ENCODE measurements around the gene ITGAX.
A peak's percentile ranks its signal among the peaks of the same experiment; 100 is the strongest.
"Not testable (repeated sequence)": the region's sequence is repeated elsewhere in the genome, so short reads cannot be mapped to it uniquely, and the experiment has no call there.

The ITGAX gene

DNA sequence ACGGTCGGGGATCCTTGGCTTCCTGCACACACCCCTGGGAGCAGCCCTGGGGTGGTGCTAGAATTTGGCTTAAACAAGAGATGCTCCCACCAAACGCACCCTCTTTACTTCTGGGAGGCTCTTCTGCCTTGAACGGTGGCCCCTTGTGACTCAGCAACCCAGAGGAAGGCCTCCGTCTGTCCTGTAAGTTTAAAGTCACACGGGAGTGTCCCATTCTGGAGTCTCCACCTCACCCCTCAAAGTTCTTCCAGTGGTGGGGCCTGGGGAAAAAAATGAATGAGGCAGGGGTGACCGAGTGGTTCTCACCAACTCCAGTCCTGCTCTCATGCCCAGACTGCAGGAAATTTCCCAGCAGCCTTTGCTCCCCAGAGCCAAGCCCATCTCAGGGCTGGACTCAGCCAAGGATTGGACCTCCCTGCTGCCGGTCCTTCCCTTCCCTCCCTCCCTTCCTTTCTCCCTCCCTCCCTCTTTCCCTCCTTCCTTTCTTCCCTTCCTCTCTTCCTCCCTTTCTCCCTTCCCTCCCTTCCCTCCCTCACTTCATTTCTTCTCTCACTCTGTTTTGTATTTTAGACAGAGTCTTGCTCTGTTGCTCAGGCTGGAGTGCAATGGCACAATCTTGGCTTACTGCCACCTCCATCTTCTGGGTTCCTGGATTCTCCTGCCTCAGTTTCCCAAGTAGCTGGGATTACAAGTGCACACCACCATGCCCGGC, 49.5 kb downstream of the ITGAX start:
- DNase-seq (ENCODE audit: low read depth in 2 of 2, low spot score in 1 of 2) = no peak

DNA sequence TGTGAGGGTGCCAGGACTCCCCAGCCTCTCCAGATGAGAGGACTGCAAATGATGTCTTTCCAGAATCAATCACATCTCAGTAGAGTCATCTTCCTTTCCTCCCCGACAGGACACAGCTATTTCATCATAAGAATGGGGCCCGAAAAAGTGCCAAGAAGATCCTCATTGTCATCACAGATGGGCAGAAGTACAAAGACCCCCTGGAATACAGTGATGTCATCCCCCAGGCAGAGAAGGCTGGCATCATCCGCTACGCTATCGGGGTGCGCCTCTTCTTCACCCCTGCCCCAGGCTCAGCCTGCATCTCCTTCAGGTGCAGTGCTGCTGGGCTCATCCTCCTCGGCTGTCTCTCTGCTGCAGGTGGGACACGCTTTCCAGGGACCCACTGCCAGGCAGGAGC, 52.4 kb downstream of the ITGAX start:
- no peak for DNase-seq (ENCODE audit: low read depth in 2 of 2, low spot score in 1 of 2)

DNA sequence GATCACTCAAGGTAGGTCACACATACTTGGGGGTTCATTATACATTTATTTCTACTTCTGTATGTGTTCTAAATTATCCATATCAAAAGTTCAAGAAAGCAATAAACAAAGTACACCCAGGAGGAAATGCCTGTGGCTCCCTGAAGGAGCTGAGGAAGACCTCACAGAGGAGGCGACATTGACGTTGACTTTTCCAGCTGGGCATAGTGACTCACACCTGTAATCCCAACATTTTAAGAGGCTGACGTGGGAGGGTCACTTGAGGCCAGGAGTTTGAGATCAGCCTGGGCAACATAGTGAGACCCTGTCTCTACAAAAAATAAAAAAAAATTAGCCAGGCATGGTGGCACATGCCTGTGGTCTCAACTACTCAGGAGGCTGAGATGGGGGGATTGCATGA, 54.5 kb downstream of the ITGAX start:
- no peak for DNase-seq (ENCODE audit: low read depth in 2 of 2, low spot score in 1 of 2)

DNA sequence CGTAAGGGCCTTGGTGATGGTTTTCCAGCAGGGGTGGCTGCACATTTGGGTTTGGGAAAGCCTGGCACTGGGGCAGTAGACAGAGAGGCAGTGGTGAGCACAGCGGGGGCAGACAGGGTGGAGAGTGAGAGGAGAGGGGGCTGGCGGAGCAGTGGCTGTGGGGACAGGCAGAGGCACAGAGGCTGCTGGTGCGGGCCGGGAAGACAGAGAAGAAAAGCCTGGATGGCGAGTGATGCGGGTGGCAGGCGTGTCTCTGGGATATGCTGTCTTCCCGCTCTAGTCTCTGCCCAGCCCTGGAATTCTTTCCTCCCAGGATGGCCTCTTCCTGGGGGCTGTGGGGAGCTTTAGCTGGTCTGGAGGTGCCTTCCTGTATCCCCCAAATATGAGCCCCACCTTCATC, 55.1 kb downstream of the ITGAX start:
- no peak for DNase-seq (ENCODE audit: low read depth in 2 of 2, low spot score in 1 of 2)

DNA sequence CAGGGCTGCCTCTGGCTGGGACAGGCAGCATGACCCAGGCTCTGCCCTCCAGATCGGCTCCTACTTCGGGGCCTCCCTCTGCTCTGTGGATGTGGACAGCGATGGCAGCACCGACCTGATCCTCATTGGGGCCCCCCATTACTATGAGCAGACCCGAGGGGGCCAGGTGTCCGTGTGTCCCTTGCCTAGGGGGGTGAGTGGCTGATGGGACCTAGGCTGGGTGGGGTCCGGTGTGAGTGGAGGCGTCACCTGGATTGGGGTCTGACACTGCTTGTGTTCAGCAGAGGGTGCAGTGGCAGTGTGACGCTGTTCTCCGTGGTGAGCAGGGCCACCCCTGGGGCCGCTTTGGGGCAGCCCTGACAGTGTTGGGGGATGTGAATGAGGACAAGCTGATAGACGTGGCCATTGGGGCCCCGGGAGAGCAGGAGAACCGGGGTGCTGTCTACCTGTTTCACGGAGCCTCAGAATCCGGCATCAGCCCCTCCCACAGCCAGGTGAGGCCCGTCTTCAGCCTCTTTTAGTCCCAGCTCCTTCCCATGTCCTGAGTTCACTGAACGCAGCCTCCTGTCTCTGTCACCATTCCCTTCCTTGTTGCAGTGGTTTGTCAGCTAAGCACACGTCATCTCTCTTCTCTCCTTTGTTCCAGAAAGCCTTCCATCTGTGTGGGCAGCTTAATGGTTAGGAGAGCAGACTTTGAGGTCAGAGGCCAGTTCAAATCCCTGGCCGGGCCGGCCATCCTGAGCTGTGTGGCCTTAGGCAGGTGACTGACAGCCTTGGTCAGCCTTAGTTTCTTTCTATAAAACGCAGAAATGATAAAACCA, 56.3 kb downstream of the ITGAX start:
- DNase-seq (ENCODE audit: low read depth in 2 of 2, low spot score in 1 of 2) = no peak

DNA sequence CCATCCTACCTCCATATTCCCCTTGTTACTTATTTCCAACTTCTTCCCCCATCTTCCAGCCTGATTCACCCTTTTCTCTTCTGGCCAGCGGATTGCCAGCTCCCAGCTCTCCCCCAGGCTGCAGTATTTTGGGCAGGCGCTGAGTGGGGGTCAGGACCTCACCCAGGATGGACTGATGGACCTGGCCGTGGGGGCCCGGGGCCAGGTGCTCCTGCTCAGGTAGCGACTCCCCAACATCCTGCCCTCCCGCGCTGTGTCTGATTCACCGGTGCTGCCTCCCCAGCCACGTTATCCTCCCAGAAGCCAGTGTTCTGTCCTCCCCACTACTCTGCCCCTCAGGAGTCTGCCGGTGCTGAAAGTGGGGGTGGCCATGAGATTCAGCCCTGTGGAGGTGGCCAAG, 57.8 kb downstream of the ITGAX start:
- no peak for DNase-seq (ENCODE audit: low read depth in 2 of 2, low spot score in 1 of 2)

DNA sequence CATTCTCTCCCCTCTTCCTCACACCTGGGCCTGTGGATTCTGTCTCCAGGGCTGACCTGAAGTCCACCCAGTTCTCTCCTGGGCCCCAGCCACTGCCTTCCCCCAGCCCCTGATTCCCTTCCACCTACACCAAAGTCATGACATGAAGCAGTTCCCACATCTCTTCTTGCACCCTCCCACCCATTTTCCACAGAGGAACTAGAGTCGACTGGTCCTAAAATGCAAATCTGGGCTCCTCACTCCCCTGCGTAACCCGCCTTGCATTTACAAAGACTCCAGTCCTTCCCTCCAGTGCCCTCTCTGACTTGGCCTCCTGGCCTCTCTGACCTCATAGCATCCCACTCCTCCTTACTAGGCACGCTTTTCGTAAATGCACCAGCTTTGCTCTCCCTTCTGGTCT, 58.4 kb downstream of the ITGAX start:
- no peak for DNase-seq (ENCODE audit: low read depth in 2 of 2, low spot score in 1 of 2)

DNA sequence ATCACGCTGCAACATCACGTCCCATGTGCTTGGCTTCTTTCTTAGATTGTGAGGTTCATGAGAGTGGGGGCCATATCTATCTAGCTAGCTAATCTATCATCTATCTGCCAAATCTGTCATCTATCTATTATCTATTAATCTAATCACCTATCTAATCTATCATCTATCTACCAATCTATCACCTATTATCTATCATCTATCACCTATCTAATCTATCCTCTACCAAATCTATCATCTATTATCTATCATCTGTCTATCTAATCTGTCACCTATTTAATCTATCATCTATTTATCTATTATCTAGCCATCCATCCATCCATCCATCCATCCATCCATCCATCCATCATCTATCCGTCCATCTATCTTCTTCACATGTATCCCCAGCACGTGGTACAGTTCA, 59.0 kb downstream of the ITGAX start:
- no peak for DNase-seq (ENCODE audit: low read depth in 2 of 2, low spot score in 1 of 2)

DNA sequence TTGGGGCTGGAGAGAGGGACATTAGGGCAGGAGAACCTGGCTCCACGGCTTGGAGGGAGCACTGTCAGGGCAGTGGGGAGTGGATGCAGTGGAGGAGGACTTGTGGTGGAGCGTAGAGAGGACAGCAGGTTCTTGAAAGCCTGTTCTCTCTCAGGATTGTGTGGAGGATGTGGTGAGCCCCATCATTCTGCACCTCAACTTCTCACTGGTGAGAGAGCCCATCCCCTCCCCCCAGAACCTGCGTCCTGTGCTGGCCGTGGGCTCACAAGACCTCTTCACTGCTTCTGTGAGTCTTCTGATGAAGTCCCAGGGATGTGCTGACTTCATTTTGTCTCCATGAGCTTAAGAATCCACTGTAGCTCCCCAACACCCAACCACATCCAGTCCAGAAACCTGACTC, 59.7 kb downstream of the ITGAX start:
- DNase-seq (ENCODE audit: low read depth in 2 of 2, low spot score in 1 of 2) = no peak

DNA sequence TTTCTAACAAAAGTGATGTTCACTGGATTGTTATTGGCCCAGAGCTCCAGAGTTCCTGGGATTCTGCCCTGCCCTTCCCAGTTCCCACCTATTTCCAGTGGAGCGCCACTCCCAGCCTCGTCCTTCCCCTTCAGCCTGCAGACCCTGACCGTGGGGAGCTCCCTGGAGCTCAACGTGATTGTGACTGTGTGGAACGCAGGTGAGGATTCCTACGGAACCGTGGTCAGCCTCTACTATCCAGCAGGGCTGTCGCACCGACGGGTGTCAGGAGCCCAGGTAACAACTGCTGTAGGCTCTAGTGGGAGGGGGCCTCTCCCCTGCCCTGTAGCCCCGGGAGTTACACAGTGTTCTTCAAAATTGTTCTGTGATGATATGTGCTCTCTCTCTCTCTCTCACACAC, 61.4 kb downstream of the ITGAX start:
- DNase-seq (ENCODE audit: low read depth in 2 of 2, low spot score in 1 of 2) = no peak

DNA sequence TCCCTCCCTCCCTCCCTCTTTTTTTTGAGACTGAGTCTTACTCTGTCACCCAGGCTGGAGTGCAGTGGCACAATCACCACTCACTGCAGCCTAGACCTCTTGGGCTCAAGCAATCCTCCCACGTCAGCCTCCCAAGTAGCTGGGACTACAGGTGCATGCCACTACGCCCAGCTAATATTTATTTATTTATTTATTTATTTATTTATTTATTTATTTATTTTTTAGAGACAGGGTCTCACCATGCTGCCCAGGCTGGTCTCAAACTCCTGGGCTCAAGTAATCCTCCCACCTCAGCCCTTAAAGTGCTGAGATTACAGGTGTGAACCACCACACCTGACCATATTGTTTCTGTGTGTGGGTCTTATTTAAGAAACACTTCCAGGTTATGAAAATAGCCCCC, 62.1 kb downstream of the ITGAX start:
- not testable (repeated sequence) for DNase-seq (ENCODE audit: low read depth in 2 of 2, low spot score in 1 of 2)

DNA sequence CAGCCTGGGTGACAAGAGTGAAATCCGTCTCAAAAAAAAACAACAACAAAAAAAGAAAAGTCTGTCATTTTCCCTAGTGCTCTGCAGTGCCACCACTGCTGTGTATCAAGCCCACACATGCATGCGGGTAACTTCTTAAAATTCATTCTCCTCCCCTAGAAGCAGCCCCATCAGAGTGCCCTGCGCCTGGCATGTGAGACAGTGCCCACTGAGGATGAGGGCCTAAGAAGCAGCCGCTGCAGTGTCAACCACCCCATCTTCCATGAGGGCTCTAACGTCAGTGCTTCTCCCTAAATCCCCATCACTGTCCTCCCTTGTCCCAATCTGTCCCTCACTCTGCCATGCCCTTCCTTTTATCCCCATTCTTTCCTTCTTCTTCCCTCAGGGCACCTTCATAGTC, 62.9 kb downstream of the ITGAX start:
- no peak for DNase-seq (ENCODE audit: low read depth in 2 of 2, low spot score in 1 of 2)

DNA sequence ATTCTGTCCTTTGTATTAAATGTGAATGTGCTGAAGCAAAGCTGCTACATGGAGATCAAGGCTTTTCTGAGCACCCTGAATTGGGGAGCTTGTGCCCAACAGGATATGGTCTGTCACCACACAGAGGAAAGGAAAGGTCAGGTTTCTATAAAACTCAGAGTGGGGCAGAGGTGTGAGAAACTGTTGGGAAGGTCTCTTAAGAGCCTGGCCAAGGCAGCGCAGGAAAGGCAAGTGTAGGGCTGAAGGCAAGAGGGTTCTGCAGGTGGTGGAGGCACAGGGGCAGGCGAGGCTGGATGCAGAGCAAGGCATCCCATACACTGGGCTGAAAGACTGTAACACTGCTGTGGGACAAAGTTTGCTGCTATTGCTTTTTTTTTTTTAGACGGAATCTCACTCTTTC, 65.1 kb downstream of the ITGAX start:
- no peak for DNase-seq (ENCODE audit: low read depth in 2 of 2, low spot score in 1 of 2)

DNA sequence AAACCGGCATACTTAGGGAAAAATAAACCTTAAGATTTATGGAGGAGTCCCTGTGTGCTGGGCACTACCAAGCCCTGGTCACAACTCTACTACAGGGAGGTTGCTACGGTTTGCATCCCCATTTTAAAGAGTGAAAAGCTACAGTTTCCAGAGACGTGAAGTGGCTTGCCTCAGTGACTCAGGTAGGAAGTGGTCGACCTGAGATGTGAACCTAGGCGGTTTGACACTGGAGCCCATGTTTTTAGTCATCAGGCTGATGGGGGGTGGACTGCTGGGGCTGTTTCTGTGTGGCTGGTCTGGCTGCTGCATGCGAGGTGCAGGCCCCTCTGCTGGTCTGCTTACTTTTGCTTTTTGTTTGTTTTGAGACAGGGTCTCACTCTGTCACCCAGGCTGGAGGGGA, 66.6 kb downstream of the ITGAX start:
- DNase-seq (ENCODE audit: low read depth in 2 of 2, low spot score in 1 of 2) = peak in 1 of 2 donors; percentile 43

DNA sequence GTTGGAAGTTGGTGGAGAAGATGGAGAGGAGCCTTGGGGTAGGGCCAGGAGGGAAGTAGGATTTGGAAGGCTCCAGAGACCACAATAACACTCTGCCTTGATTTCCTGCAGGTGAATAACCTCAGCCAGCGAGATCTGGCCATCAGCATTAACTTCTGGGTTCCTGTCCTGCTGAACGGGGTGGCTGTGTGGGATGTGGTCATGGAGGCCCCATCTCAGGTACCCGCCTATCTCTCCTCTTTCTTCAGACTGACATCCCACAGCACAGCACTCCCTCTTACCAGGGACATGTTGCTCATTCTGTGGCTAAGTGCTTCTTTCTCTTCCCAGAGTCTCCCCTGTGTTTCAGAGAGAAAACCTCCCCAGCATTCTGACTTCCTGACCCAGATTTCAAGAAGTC, 68.3 kb downstream of the ITGAX start:
- DNase-seq (ENCODE audit: low read depth in 2 of 2, low spot score in 1 of 2) = no peak

DNA sequence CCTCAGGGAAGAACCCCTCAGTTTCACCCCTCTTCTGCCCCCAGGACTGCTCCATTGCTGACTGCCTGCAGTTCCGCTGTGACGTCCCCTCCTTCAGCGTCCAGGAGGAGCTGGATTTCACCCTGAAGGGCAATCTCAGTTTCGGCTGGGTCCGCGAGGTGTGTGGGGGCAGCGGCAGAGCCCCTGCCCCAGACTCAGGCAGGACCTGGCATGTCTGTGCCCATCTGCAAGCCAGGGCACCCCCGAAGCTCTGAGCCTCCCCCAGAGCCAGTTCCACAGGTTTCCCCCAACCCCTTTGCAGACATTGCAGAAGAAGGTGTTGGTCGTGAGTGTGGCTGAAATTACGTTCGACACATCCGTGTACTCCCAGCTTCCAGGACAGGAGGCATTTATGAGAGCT, 68.8 kb downstream of the ITGAX start:
- DNase-seq (ENCODE audit: low read depth in 2 of 2, low spot score in 1 of 2) = no peak

DNA sequence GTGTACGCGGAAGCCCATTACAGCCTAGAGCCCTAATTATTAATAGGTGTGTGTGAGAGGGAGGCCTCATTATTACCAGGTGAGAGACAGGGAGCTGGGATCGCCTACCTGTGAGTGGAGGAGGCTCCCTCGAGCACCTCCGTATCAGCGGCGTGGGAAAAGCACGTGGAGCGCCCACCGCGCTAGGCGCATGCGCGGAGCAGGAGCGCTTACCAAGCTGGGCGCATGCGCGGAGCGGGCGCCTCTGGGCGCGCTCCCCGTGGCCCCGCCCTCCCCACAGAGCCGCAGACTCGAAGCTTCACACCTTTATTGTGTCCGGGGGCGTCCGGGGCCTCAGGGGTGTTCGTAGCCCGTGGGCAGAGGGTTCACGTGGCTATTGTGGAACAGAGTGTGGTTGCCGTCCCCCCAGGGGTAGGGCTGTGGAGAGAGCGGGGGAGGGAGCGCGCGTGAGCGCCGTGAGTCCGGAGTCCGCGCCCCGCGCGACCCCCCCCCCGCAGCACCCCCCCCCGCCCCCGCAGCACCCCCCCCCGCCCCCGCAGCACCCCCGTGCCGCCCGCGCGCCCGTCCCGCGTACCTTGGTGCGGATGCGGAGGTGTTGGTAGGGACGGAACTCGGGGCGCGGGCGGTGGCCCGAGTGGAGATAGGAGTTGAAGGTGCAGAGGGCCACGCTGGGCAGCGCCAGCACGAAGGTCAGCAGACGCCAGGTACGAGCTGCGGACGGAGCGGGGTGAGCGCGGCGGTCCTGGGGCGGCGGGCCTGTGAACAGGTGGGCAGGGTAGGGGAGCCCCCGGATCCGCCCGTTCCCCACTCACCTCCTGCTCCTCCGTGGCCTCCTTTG, 72.7 kb downstream of the ITGAX start:
- peak; percentile 52 to 67 for DNase-seq (ENCODE audit: low read depth in 2 of 2, low spot score in 1 of 2)

DNA sequence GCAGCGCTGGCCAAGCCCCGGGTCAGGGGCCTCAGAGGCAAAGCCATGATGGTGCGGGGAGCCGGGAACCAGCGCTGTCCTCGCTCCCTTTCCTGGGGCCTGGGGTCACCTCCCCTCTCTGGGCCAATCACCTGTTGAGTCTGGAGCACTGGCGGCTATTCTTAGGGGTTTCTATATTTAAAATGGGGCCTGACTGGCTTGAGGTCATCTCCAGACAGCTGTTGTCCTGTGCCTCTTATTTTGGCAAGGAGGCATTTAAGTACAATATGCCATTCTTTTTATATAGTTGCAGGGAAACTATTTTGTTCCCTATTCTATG, 73.3 kb downstream of the ITGAX start, which contains the start of gene COX6A2:
Gene COX6A2, minus strand, starts transcription at position 82 of the 319 bp plus-strand sequence. Its CDS starts 35 bp downstream, at position 47.
- DNase-seq (ENCODE audit: low read depth in 2 of 2, low spot score in 1 of 2) = no peak

DNA sequence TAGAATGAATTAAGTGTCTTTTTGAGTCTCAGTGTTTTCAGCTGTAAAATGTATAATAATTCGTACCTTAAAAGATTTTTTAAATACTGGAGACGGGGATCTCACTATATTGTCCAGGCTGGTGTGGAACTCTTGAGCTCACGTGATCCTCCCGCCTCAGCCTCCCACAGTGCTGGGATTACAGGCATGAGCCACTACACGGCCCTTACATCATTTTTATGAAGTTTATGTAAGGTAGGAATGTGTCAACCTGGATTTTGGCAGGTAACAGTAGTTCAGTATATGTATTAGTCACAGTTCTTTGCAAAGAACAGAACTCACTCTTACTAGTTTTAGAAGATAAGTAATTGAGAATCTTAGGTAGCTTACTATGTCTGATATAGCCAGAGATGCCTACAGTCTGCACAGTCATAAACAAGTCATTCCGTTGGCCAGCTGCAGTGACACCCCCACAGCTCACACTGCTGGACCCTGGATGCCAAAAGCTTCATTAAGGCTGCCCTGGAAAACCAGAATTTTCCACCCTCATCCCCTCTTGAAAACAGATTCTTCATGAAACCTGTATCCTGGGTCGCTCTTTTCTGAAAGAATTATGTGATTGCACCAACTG, 73.8 kb downstream of the ITGAX start:
- DNase-seq (ENCODE audit: low read depth in 2 of 2, low spot score in 1 of 2) = no peak

DNA sequence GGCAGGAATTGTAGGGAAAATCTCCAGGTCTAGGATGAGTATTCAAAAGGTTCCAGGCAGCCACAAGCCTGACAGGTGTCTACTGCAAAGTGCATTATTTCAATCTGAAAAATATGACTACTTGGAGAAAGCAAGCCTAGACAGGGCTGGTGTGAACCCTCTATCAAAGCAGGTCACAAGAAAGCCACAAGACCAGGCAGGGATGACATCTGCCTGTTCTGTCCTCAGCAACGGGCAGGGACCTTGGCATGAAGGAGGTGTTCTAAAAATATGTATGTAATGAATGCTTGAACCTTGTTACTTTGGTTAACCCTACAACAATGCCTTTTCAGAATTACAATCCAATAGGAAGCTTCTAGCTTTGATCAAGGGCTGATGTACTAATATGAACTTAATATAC, 74.3 kb downstream of the ITGAX start:
- no peak for DNase-seq (ENCODE audit: low read depth in 2 of 2, low spot score in 1 of 2)

DNA sequence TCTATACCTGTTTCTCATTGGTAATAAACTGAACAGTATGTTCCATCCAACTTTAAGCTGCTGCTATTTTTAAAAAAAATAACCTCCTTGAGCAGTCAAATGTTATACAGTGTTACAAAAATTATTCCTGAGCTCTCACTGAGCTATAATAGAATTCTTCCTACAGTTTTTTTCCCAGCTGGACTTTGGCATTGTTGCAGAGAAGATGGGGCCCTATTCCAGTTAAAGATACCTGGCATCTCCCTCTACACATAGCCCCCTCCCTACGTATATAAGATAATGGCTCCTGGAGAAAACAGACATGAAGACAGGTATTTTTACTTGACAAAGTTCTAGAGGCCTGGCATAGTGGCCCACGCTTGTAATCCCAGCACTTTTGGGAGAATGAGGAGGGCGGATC, 74.8 kb downstream of the ITGAX start:
- DNase-seq (ENCODE audit: low read depth in 2 of 2, low spot score in 1 of 2) = no peak

Data from stimulated activated CD8-positive, alpha-beta memory T cell treated with anti-CD3 and anti-CD28 coated beads, Interleukin-4, amount 100 ng/mL, for 4 hours (primary cell).